DOHH2 (cell line): Measurements from ENCODE around the gene OR2L2.

Experiments used
- H3F3A ChIP-seq: fragments of 200-600 bp; sonication (generic), shearing (Covaris generic); 2 replicates; pipeline ENCODE4 v1.6.0; 2016; ENCODE audit warnings: antibody characterized with exemption, mild to moderate bottlenecking; ENCODE audit not compliant: control insufficient read depth, insufficient read depth
- H3K27ac ChIP-seq: fragments of 200-600 bp; sonication (generic); 2 replicates; pipeline ENCODE4 v1.5.1; 2014; ENCODE audit warnings: low read depth, mild to moderate bottlenecking, low read length, moderate library complexity
- H3K27me3 ChIP-seq: fragments of 200-600 bp; sonication (generic); 2 replicates; pipeline ENCODE4 v1.6.1; 2014; ENCODE audit warnings: mild to moderate bottlenecking, low read length, mixed read lengths; ENCODE audit not compliant: control insufficient read depth
- H3K36me3 ChIP-seq: fragments of 200-600 bp; sonication (generic); 2 replicates; pipeline ENCODE4 v1.6.1; 2014; ENCODE audit warnings: mild to moderate bottlenecking, low read length, moderate library complexity, mixed read lengths; ENCODE audit not compliant: control insufficient read depth
- H3K4me1 ChIP-seq: fragments of 200-600 bp; sonication (generic); 2 replicates; pipeline ENCODE4 v1.6.1; 2014; ENCODE audit warnings: mild to moderate bottlenecking, low read length, mixed read lengths; ENCODE audit not compliant: control insufficient read depth
- H3K4me2 ChIP-seq: fragments of 200-600 bp; sonication (generic); 2 replicates; pipeline ENCODE4 v1.6.0; 2014; ENCODE audit warnings: mild to moderate bottlenecking, low read length, moderate library complexity
- H3K4me3 ChIP-seq: fragments of 200-600 bp; sonication (generic); 2 replicates; pipeline ENCODE4 v1.5.1; 2014; ENCODE audit warnings: mild to moderate bottlenecking, low read length, mixed read lengths
- H3K79me2 ChIP-seq: fragments of 200-600 bp; sonication (generic); 2 replicates; pipeline ENCODE4 v1.6.1; 2014; ENCODE audit warnings: mild to moderate bottlenecking, low read length, mixed read lengths; ENCODE audit not compliant: control insufficient read depth
- H3K9me2 ChIP-seq: fragments of 200-600 bp; sonication (generic); replicated peaks from 2 replicates; pipeline ENCODE4 v1.6.1; 2014; ENCODE audit warnings: mild to moderate bottlenecking, low read length, mixed read lengths; ENCODE audit not compliant: control insufficient read depth
- H3K9me3 ChIP-seq: fragments of 200-600 bp; sonication (generic); 2 replicates; pipeline ENCODE4 v1.6.1; 2014; ENCODE audit warnings: antibody characterized with exemption, low read length, mixed read lengths; ENCODE audit not compliant: control insufficient read depth, insufficient read depth
- H4K20me1 ChIP-seq: fragments of 200-600 bp; sonication (generic); 2 replicates; pipeline ENCODE4 v1.6.0; 2014; ENCODE audit warnings: low read depth, mild to moderate bottlenecking, antibody characterized with exemption, low read length, moderate library complexity; ENCODE audit not compliant: control insufficient read depth, insufficient read depth
- EZH2phosphoT487 ChIP-seq: fragments of 200-600 bp; sonication (generic); IDR thresholded peaks from 2 replicates; pipeline ENCODE4 v1.6.1; 2017; ENCODE audit warnings: borderline replicate concordance, mild to moderate bottlenecking, antibody characterized with exemption, low read length, moderate library complexity, mixed read lengths
- TF ChIP-seq, protein P1 (sequence below): fragments of 200-600 bp; sonication (generic); IDR thresholded peaks from one replicate; pipeline ENCODE4 v1.5.1; 2014; ENCODE audit warnings: antibody characterized with exemption, mild to moderate bottlenecking, low read depth, low read length; ENCODE audit not compliant: poor library complexity, severe bottlenecking

The OR2L2 gene, protein sequence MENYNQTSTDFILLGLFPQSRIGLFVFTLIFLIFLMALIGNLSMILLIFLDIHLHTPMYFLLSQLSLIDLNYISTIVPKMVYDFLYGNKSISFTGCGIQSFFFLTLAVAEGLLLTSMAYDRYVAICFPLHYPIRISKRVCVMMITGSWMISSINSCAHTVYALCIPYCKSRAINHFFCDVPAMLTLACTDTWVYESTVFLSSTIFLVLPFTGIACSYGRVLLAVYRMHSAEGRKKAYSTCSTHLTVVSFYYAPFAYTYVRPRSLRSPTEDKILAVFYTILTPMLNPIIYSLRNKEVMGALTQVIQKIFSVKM

DNA sequence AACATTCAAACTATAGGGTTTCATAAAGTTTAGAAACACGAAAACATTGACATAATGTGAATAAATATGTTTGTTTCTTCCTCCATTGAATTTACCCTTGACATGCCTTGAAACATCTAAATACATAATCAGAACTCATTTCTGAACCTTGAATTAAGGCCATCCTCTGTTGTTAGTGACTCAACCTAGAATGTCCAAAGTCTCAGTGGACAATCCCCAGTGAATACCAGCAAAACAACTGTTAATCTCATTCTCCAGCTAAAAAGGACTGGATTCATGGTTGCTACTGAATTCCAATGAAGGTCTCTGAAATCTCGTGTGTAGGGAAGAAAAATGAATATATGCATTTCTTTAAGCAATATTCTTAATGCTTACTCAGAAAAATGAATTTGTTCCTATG lies at the start of gene OR2L2:
OR2L2 (plus strand) TSS at position 301 of the 400 bp plus-strand sequence. CDS start 8,198 bp downstream, outside the sequence.
- Histone ChIP-seq H3K36me3 (no peaks in the 10 kb centered on the region), H3K79me2 (no peaks in the 10 kb centered on the region), H3K4me2 (no peak within 1 kb of the TSS), H3K27ac (no peak within 1 kb of the TSS), H4K20me1 (no peaks in the 10 kb centered on the region), H3K9me3 (no peaks in the 10 kb centered on the region), H3K9me2 (no peaks in the 10 kb centered on the region), H3K27me3 (no peaks in the 10 kb centered on the region), H3K4me3 (no peak within 1 kb of the TSS), H3K4me1 (no peaks in the 10 kb centered on the region), H3F3A (no peaks in the 10 kb centered on the region)
- no peak for TF ChIP-seq EZH2phosphoT487
- TF ChIP-seq, protein P1, sequence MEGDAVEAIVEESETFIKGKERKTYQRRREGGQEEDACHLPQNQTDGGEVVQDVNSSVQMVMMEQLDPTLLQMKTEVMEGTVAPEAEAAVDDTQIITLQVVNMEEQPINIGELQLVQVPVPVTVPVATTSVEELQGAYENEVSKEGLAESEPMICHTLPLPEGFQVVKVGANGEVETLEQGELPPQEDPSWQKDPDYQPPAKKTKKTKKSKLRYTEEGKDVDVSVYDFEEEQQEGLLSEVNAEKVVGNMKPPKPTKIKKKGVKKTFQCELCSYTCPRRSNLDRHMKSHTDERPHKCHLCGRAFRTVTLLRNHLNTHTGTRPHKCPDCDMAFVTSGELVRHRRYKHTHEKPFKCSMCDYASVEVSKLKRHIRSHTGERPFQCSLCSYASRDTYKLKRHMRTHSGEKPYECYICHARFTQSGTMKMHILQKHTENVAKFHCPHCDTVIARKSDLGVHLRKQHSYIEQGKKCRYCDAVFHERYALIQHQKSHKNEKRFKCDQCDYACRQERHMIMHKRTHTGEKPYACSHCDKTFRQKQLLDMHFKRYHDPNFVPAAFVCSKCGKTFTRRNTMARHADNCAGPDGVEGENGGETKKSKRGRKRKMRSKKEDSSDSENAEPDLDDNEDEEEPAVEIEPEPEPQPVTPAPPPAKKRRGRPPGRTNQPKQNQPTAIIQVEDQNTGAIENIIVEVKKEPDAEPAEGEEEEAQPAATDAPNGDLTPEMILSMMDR = no peak

DNA sequence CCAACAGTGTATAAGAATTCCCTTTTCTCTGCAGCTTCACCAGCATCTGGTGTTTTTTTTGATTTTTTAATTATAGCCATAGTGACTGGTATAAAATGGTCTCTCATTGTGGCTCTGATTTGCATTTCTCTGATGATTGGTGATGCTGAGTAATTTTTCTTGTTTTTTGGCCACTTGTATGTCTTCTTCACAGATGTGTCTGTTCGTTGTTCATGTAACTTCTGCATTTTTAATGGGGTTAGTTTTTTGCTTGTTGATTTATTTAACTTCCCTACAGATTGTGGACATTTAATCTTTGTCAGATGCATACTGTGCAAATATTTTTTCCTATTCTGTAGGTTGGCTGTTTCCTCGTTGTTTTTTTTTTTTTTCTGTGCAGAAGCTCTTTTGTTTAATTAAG lies 36.9 kb upstream of the OR2L2 start:
- H3K4me1 ChIP-seq = no peaks in the 10 kb centered on the region
- H3K27ac ChIP-seq = no peak overlapping the region
- no peaks in the 10 kb centered on the region for H3K9me2 ChIP-seq
- H3K4me3 ChIP-seq = no peak overlapping the region
- H3F3A ChIP-seq = no peaks in the 10 kb centered on the region
- TF ChIP-seq EZH2phosphoT487 = no peak
- TF ChIP-seq, protein P1 = no peak
- no peaks in the 10 kb centered on the region for H4K20me1 ChIP-seq
- H3K9me3 ChIP-seq = no peaks in the 10 kb centered on the region
- no peaks in the 10 kb centered on the region for H3K36me3 ChIP-seq
- no peak overlapping the region for H3K4me2 ChIP-seq
- H3K27me3 ChIP-seq = no peaks in the 10 kb centered on the region
- H3K79me2 ChIP-seq = no peaks in the 10 kb centered on the region

DNA sequence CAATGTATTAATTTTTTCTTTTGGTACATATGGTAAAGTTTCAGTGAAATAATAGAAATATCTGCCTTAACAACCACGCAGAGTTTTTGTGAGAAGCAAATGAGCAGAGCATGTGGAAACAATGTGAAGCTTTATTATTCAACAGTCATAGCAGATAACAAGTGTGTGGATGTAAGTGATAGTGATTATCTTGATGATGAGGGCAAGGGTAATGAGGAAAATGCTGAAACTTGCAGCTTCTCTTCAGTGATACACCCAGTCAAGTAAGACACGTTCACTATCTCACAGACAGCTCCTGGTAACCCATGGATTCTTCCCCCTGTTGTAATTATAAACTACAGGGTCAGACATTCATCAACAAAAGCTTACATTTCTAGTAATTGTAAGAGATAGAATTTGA lies 31.1 kb upstream of the OR2L2 start:
- Histone ChIP-seq H3K9me2 (no peaks in the 10 kb centered on the region), H3K9me3 (no peaks in the 10 kb centered on the region), H3K4me2 (no peak overlapping the region), H3K79me2 (no peaks in the 10 kb centered on the region), H3K36me3 (no peaks in the 10 kb centered on the region), H3K27me3 (no peaks in the 10 kb centered on the region), H4K20me1 (no peaks in the 10 kb centered on the region), H3F3A (no peaks in the 10 kb centered on the region), H3K4me1 (no peaks in the 10 kb centered on the region), H3K27ac (no peak overlapping the region), H3K4me3 (no peak overlapping the region)
- TF ChIP-seq, protein P1 = no peak
- TF ChIP-seq EZH2phosphoT487 = no peak
